Ovary (tissue), 9 donors: Measurements from ENCODE around the gene DDX56. TPM values are rescaled to one million over a fixed set of nuclear protein-coding genes. Genes with fewer than 3 reads are reported as not detected.
A peak's percentile ranks its signal among the peaks of the same experiment; 100 is the strongest.
"Not testable (repeated sequence)": the region's sequence is repeated elsewhere in the genome, so short reads cannot be mapped to it uniquely, and the experiment has no call there.

Experiments
- DNase-seq, 5 donors: peaks; one replicate each; pipeline ENCODE4 v3.0.0-alpha.2; 2019 to 2020
- H3K27ac ChIP-seq, 2 donors: fragments of 200-600 bp; one replicate each; pipeline versions ENCODE4 v1.5.1 to v1.8.0; 2019 to 2022
- H3K27me3 ChIP-seq: fragments of 200-600 bp; one replicate; pipeline ENCODE4 v1.8.0; 2022
- H3K36me3 ChIP-seq: fragments of 200-600 bp; sonication (generic); one replicate; pipeline ENCODE4 v1.5.1; 2019
- H3K4me1 ChIP-seq: one replicate; pipeline ENCODE4 v1.8.1; 2013; ENCODE audit warnings: mild to moderate bottlenecking, moderate library complexity; ENCODE audit not compliant: insufficient read depth
- H3K4me3 ChIP-seq: fragments of 200-600 bp; sonication (generic); one replicate; pipeline ENCODE4 v1.5.1; 2017
- H3K9me3 ChIP-seq, 2 donors: fragments of 200-600 bp in 1 of 2; sonication (generic) in 1 of 2; one replicate each; pipeline versions ENCODE4 v1.5.1 to v1.8.1; 2013 to 2019; ENCODE audit warnings: mild to moderate bottlenecking in 1 of 2, moderate library complexity in 1 of 2
- EP300 ChIP-seq: sonication (generic); formaldehyde crosslinking; IDR thresholded peaks from one replicate; pipeline ENCODE4 v1.6.1; 2017; ENCODE audit warnings: antibody characterized with exemption
- POLR2A ChIP-seq: fragments of 450-650 bp; IDR thresholded peaks from one replicate; pipeline ENCODE4 v1.6.1; 2017; ENCODE audit warnings: antibody characterized with exemption, mild to moderate bottlenecking, moderate library complexity
- WGBS, 3 donors: extraction: QIAGEN DNeasy Blood & Tissue Kit in 1 of 3; methylation state at CpG; one replicate each; pipeline versions ENCODE4 v1.1.5 to v1.1.7; 2013 to 2017; 5-methylcytosine and 5-hydroxymethylcytosine counted together
- intact Hi-C, 4 donors: fragments of 100-400 bp; cut with DNase I; formaldehyde crosslinking; loops; one replicate each; pipeline versions ENCODE4 v1.11.0 to v1.15.1; 2022 to 2023
- polyA plus RNA-seq, 2 donors: library from polyadenylated mRNA; stranded (reverse); fragments of 200-250 nt in 1 of 2; fragments of 350-450 nt in 1 of 2; fragmentation: Illumina TruSeq in 1 of 2; extraction: RNeasy Lipid Tissue Mini Kit (QIAGEN cat#74804) in 1 of 2; gene quantifications; one replicate each; pipeline ENCODE4 v1.2.3, GENCODE V29; 2013 to 2014
- total RNA-seq, 7 donors: library from RNA; depleted of rRNA in 2 of 7; stranded (reverse); fragments of >200 nt in 2 of 7; fragmentation: NEBNext Ultra II Directional in 3 of 7; extraction: Animal tissue kit (Norgen Biotek cat#: 25700) in 3 of 7; gene quantifications; one replicate each; pipeline versions ENCODE4 v1.1.0 to v1.2.4, GENCODE V29; 2016 to 2023
- TF ChIP-seq, protein P1 (sequence below), 3 donors: fragments of 450-650 bp in 2 of 3; fragments of 200-600 bp in 1 of 3; IDR thresholded peaks; one replicate each; pipeline versions ENCODE4 v1.5.1 to v1.8.0; 2016 to 2022; ENCODE audit warnings: antibody characterized with exemption in 3 of 3, mild to moderate bottlenecking in 1 of 3
- donor health status: DM: no; HTN: no; CAD: no; lungs with moderate emphysema.
- donor health status: DM: no; HTN: no; CAD: no.
- donor health status: Bipolar disorder and iron deficiency.
- donor health status: DM: yes; HTN: yes; CAD: no.
- donor health status: DM: no; HTN: no; CAD: no.
- donor health status: DM: yes; HTN: yes; CAD: no.

The DDX56 gene
- total and polyA plus RNA-seq, 9 donors, result 33.6 to 78.4 (median 51.5) TPM

- no peak for DNase-seq
- Histone ChIP-seq H3K9me3 (no peaks in the 10 kb centered on the region), H3K36me3 (no peaks in the 10 kb centered on the region), H3K4me3 (no peak overlapping the region), H3K27ac (no peak overlapping the region), H3K4me1 (no peaks in the 10 kb centered on the region), H3K27me3 (no peaks in the 10 kb centered on the region)
- intact Hi-C loops, result loop anchor here (2.0 to 10.0 kb wide), 3 partner anchors 321 to 324 kb away; no protein-coding TSS in a partner anchor
- no peak for TF ChIP-seq EP300
- TF ChIP-seq, protein P1, sequence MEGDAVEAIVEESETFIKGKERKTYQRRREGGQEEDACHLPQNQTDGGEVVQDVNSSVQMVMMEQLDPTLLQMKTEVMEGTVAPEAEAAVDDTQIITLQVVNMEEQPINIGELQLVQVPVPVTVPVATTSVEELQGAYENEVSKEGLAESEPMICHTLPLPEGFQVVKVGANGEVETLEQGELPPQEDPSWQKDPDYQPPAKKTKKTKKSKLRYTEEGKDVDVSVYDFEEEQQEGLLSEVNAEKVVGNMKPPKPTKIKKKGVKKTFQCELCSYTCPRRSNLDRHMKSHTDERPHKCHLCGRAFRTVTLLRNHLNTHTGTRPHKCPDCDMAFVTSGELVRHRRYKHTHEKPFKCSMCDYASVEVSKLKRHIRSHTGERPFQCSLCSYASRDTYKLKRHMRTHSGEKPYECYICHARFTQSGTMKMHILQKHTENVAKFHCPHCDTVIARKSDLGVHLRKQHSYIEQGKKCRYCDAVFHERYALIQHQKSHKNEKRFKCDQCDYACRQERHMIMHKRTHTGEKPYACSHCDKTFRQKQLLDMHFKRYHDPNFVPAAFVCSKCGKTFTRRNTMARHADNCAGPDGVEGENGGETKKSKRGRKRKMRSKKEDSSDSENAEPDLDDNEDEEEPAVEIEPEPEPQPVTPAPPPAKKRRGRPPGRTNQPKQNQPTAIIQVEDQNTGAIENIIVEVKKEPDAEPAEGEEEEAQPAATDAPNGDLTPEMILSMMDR (IDR thresholded peaks at IDR 0.05), result no peak
- TF ChIP-seq POLR2A, result no peak
- 62 to 69% (median 65%) methylated on average over 16 of the region's 16 CpGs for WGBS, 3 donors
Measured at GRCh38 chr7:44565795-44566559, 7.7 kb downstream of the DDX56 start.

- Histone ChIP-seq H3K27me3 (no peaks in the 10 kb centered on the region), H3K9me3 (no peaks in the 10 kb centered on the region), H3K4me1 (no peaks in the 10 kb centered on the region), H3K4me3 (no peak overlapping the region), H3K27ac (no peak overlapping the region), H3K36me3 (no peaks in the 10 kb centered on the region)
- no peak for TF ChIP-seq EP300
- TF ChIP-seq, protein P1 (IDR thresholded peaks at IDR 0.05), result peak; percentile 75 to 86 (median 81)
- intact Hi-C loops, result loop anchor here in 3 of 4 donors (5.0 to 10.0 kb wide), 2 partner anchors 320 to 323 kb away; no protein-coding TSS in a partner anchor
- WGBS, 3 donors, result 60 to 63% (median 62%) methylated on average over 13 of the region's 13 CpGs
- peak; percentile 36 to 81 (median 68) for DNase-seq
Measured at GRCh38 chr7:44565097-44565794, 8.5 kb downstream of the DDX56 start.

DNA sequence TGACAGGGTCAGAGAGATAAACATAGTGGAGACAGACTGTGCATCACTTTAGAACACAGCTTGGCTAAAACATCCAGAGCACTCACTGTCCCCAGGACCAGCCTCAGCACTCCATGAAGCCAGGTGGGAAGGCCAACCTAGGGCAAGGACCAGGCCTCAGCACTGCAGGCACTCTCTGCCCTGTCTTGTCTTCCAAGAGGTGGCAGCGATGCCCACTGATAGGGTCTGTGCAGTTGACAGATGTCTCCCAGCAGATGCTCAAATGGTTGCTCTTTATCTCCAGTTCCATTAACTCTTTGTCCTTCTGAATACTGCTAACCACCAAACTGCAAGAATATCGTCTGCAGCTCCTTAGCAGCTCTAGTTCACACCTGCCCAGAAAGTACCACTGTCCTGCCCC, 9.1 kb downstream of the DDX56 start:
- no peaks in the 10 kb centered on the region for H3K27me3 ChIP-seq
- intact Hi-C loops, result loop anchor here in 3 of 4 donors (5.0 to 10.0 kb wide), 2 partner anchors 320 to 322 kb away; no protein-coding TSS in a partner anchor
- WGBS, 3 donors, result 66 to 83% (median 82%) methylated on average over 2 of the region's 2 CpGs
- H3K9me3 ChIP-seq, result no peaks in the 10 kb centered on the region
- no peaks in the 10 kb centered on the region for H3K36me3 ChIP-seq
- H3K4me3 ChIP-seq, result no peak overlapping the region
- no peaks in the 10 kb centered on the region for H3K4me1 ChIP-seq
- no peak overlapping the region for H3K27ac ChIP-seq
- TF ChIP-seq EP300 (no peak), POLR2A (no peak)
- TF ChIP-seq, protein P1 (IDR thresholded peaks at IDR 0.05), result no peak
- DNase-seq, result peak in 1 of 5 donors; percentile 6

- H3K4me1 ChIP-seq, result no peaks in the 10 kb centered on the region
- no peaks in the 10 kb centered on the region for H3K9me3 ChIP-seq
- no peaks in the 10 kb centered on the region for H3K27me3 ChIP-seq
- peak in 1 of 5 donors; percentile 5 for DNase-seq
- no peak overlapping the region for H3K27ac ChIP-seq
- intact Hi-C loops, result loop anchor here in 2 of 4 donors (10.0 kb wide), 1 partner anchor 318 kb away; no protein-coding TSS in a partner anchor
- H3K4me3 ChIP-seq, result no peak overlapping the region
- no peaks in the 10 kb centered on the region for H3K36me3 ChIP-seq
- 65 to 81% (median 77%) methylated on average over 3 of the region's 3 CpGs for WGBS, 3 donors
- no peak for TF ChIP-seq POLR2A
- TF ChIP-seq, protein P1 (IDR thresholded peaks at IDR 0.05), result no peak
- TF ChIP-seq EP300, result no peak
Measured at GRCh38 chr7:44563171-44563679, 10.5 kb downstream of the DDX56 start.

DNA sequence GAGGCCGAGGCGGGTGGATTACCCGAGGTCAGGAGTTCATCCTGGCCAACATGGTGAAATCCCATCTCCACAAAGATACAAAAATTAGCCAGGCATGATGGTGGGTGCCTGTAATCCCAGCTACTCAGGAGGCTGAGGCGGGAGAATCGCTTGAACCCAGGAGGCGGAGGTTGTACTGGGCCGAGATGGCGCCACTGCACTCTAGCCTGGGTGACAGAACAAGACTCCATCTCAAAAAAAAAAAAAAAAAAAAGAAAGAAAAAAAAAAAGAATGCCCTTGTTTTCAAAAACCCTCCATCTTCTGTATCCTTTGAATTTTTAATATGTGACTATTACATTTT, 11.1 kb downstream of the DDX56 start:
- not testable (repeated sequence) for H3K9me3 ChIP-seq, H3K27me3 ChIP-seq, H3K4me3 ChIP-seq, DNase-seq, H3K4me1 ChIP-seq, H3K36me3 ChIP-seq, H3K27ac ChIP-seq
- intact Hi-C loops, result loop anchor here in 2 of 4 donors (10.0 kb wide), 1 partner anchor 318 kb away; no protein-coding TSS in a partner anchor
- 77 to 90% (median 84%) methylated on average over 8 of the region's 8 CpGs for WGBS, 3 donors
